Erythroblast (primary cell): Measurements from ENCODE around the gene NR1H3.

Experiments
- GATA1 ChIP-seq: IDR thresholded peaks from 2 replicates; pipeline ENCODE4 v1.6.1; 2011; ENCODE audit warnings: low read depth, mild to moderate bottlenecking, control low read depth, low read length, moderate library complexity
- POLR2A ChIP-seq: IDR thresholded peaks from 2 replicates; pipeline ENCODE4 v1.6.1; 2011; ENCODE audit warnings: mild to moderate bottlenecking, low read length

DNA sequence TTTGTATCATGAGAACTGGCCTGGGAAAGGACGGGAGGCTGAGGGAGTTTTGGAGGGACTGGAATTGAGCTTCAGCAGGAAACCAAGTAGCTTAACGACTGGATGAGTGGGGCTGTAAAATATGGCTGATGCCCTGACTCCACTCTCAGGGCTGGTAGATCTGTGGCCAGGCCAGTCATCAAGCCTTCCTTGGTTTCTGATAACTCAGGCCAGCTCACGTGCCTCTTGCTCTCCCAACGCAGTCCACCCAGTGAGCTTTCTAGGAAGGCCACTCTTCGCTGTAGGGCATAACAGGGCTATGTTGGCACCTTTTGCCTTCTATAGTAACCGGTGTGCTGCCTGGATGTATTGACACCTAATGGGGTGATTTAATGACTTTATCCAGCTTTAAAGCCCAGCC lies 6.3 kb downstream of the NR1H3 start:
- TF ChIP-seq POLR2A (no peak), GATA1 (no peak)
